ENCODE measurements around the gene KCNAB1. TPM values are rescaled to one million over a fixed set of nuclear protein-coding genes. Genes with fewer than 3 reads are reported as not detected.
"Not testable (repeated sequence)": the region's sequence is repeated elsewhere in the genome, so short reads cannot be mapped to it uniquely, and the experiment has no call there.

The KCNAB1 gene
- total RNA-seq, 1 experiment from 2014 or later = not detected

- no peak for DNase-seq (ENCODE audit: low spot score)
Measured at GRCh38 chr3:156217674-156218352, 97.4 kb downstream of the KCNAB1 start.

GRCh38 chr3:156218353-156218744, 98.0 kb downstream of the KCNAB1 start:
- no peak for DNase-seq (ENCODE audit: low spot score)

- not testable (repeated sequence) for DNase-seq (ENCODE audit: low spot score)
Measured at GRCh38 chr3:156222381-156222780, 102.0 kb downstream of the KCNAB1 start.

GRCh38 chr3:156224046-156224445, 103.7 kb downstream of the KCNAB1 start:
- not testable (repeated sequence) for DNase-seq (ENCODE audit: low spot score)

GRCh38 chr3:156226676-156227420, 106.5 kb downstream of the KCNAB1 start:
- DNase-seq (ENCODE audit: low spot score) = no peak

- DNase-seq (ENCODE audit: low spot score) = no peak
Measured at GRCh38 chr3:156227704-156228103, 107.3 kb downstream of the KCNAB1 start.

GRCh38 chr3:156230278-156230900, 110.0 kb downstream of the KCNAB1 start:
- DNase-seq (ENCODE audit: low spot score) = peak; percentile 36

GRCh38 chr3:156231221-156231620, 110.8 kb downstream of the KCNAB1 start:
- DNase-seq (ENCODE audit: low spot score) = not testable (repeated sequence)

GRCh38 chr3:156233876-156234275, 113.5 kb downstream of the KCNAB1 start:
- DNase-seq (ENCODE audit: low spot score) = no peak

- DNase-seq (ENCODE audit: low spot score) = no peak
Measured at GRCh38 chr3:156236556-156237260, 116.3 kb downstream of the KCNAB1 start.

- no peak for DNase-seq (ENCODE audit: low spot score)
Measured at GRCh38 chr3:156240642-156241041, 120.3 kb downstream of the KCNAB1 start.

- DNase-seq (ENCODE audit: low spot score) = no peak
Measured at GRCh38 chr3:156246961-156247725, 126.8 kb downstream of the KCNAB1 start.

GRCh38 chr3:156250550-156250949, 130.2 kb downstream of the KCNAB1 start:
- no peak for DNase-seq (ENCODE audit: low spot score)

GRCh38 chr3:156251424-156251823, 131.0 kb downstream of the KCNAB1 start:
- DNase-seq (ENCODE audit: low spot score) = no peak

- no peak for DNase-seq (ENCODE audit: low spot score)
Measured at GRCh38 chr3:156252656-156253055, 132.3 kb downstream of the KCNAB1 start.

GRCh38 chr3:156253150-156253549, 132.8 kb downstream of the KCNAB1 start:
- no peak for DNase-seq (ENCODE audit: low spot score)

- DNase-seq (ENCODE audit: low spot score) = no peak
Measured at GRCh38 chr3:156256256-156256655, 135.9 kb downstream of the KCNAB1 start.

- no peak for DNase-seq (ENCODE audit: low spot score)
Measured at GRCh38 chr3:156256945-156257344, 136.6 kb downstream of the KCNAB1 start.

- DNase-seq (ENCODE audit: low spot score) = no peak
Measured at GRCh38 chr3:156258301-156258700, 137.9 kb downstream of the KCNAB1 start.

- no peak for DNase-seq (ENCODE audit: low spot score)
Measured at GRCh38 chr3:156259896-156260295, 139.5 kb downstream of the KCNAB1 start.

- no peak for DNase-seq (ENCODE audit: low spot score)
Measured at GRCh38 chr3:156260331-156260730, 140.0 kb downstream of the KCNAB1 start.
